ENCODE measurements around the gene CYBB. TPM values are rescaled to one million over a fixed set of nuclear protein-coding genes. Genes with fewer than 3 reads are reported as not detected.

The CYBB gene
- total and polyA plus RNA-seq, 2 donors from 2014 or later, result 3.5 to 43.7 TPM

DNA sequence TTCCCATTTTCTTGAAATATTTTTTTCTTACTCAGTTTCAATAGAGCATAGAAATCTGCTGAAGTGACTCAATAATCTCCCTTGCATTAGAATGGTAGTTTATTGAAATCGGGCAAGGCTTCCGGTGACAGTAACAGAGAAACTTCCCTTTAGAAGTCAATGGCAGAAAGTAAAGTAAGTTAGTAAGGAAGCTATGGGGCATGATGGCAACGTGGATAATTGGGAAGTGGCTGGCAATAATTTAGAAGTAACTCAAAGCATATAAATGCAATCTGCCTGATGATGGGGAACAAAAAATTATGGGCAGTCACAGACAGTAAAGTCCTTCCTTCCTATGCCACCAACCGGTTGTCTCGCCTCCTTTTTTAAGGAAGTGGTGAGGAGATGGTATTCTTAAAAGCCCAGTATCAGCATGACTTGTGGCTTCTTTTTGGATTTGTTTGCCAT lies 7.6 kb downstream of the CYBB start:
- no peak overlapping the region for H3K4me3 ChIP-seq (ENCODE audit: low read length in 3 of 3)
- intact Hi-C loops (cut with DNase I), result no loop called here
- H3K27me3 ChIP-seq (ENCODE audit: control insufficient read depth, insufficient read depth, low read length), result no peaks in the 10 kb centered on the region
- no peaks in the 10 kb centered on the region for H3K4me1 ChIP-seq (ENCODE audit: control insufficient read depth in 2 of 3, insufficient read depth in 2 of 3, low read depth in 1 of 3, low read length in 3 of 3)
- no peaks in the 10 kb centered on the region for H3K36me3 ChIP-seq (ENCODE audit: control insufficient read depth in 2 of 3, insufficient read depth in 3 of 3, low read length in 3 of 3)
- DNase-seq (no peak), FAIRE-seq (no peak)
- TF ChIP-seq CTCF (IDR thresholded peaks at IDR 0.05; ENCODE audit: borderline replicate concordance, extremely low read depth, insufficient read depth), result no peak
- no peaks in the 10 kb centered on the region for H3K9me3 ChIP-seq (ENCODE audit: control insufficient read depth in 2 of 3, insufficient read depth in 1 of 3, low read length in 3 of 3)
- H3K9ac ChIP-seq (ENCODE audit: low read length in 3 of 3), result no peak overlapping the region
- no peak overlapping the region for H3K27ac ChIP-seq (ENCODE audit: low read depth in 2 of 2, low read length in 2 of 2)

DNA sequence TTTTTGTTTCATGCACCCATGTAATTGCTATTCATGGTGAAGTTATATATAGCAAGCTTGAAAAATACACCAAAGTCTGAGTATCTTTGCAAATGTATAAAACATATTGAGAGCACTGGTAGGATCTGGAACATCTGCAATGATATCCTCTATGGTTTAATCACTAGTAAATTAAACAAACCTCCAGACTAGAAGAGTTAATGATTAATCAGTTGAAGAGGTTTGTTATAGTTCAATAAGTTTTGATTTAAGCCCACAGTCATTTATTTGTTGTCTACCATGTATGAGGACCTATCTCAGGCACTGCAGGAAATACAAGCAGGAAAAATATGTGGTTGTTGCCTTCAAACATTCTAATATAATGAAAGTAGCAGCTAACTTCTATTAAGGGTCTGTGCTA lies 16.5 kb downstream of the CYBB start:
- Histone ChIP-seq H3K27ac (ENCODE audit: low read depth in 2 of 2, low read length in 2 of 2) (no peak overlapping the region), H3K36me3 (ENCODE audit: control insufficient read depth in 2 of 3, insufficient read depth in 3 of 3, low read length in 3 of 3) (no peaks in the 10 kb centered on the region), H3K4me1 (ENCODE audit: control insufficient read depth in 2 of 3, insufficient read depth in 2 of 3, low read depth in 1 of 3, low read length in 3 of 3) (no peaks in the 10 kb centered on the region), H3K9ac (ENCODE audit: low read length in 3 of 3) (no peak overlapping the region), H3K27me3 (ENCODE audit: control insufficient read depth, insufficient read depth, low read length) (no peaks in the 10 kb centered on the region), H3K4me3 (ENCODE audit: low read length in 3 of 3) (no peak overlapping the region), H3K9me3 (ENCODE audit: control insufficient read depth in 2 of 3, insufficient read depth in 1 of 3, low read length in 3 of 3) (no peaks in the 10 kb centered on the region)
- DNase-seq, result no peak
- FAIRE-seq, result no peak
- TF ChIP-seq CTCF (IDR thresholded peaks at IDR 0.05; ENCODE audit: borderline replicate concordance, extremely low read depth, insufficient read depth), result no peak
- intact Hi-C loops (cut with DNase I), result no loop called here

- Histone ChIP-seq H3K36me3 (ENCODE audit: control insufficient read depth in 2 of 3, insufficient read depth in 3 of 3, low read length in 3 of 3) (no peaks in the 10 kb centered on the region), H3K27me3 (ENCODE audit: control insufficient read depth, insufficient read depth, low read length) (no peaks in the 10 kb centered on the region), H3K4me3 (ENCODE audit: low read length in 3 of 3) (no peak overlapping the region), H3K27ac (ENCODE audit: low read depth in 2 of 2, low read length in 2 of 2) (no peak overlapping the region), H3K9ac (ENCODE audit: low read length in 3 of 3) (no peak overlapping the region), H3K9me3 (ENCODE audit: control insufficient read depth in 2 of 3, insufficient read depth in 1 of 3, low read length in 3 of 3) (no peaks in the 10 kb centered on the region), H3K4me1 (ENCODE audit: control insufficient read depth in 2 of 3, insufficient read depth in 2 of 3, low read depth in 1 of 3, low read length in 3 of 3) (no peaks in the 10 kb centered on the region)
- DNase-seq, result no peak
- no peak for FAIRE-seq
- intact Hi-C loops (cut with DNase I), result no loop called here
- no peak for TF ChIP-seq CTCF (IDR thresholded peaks at IDR 0.05; ENCODE audit: borderline replicate concordance, extremely low read depth, insufficient read depth)
Observed at GRCh38 chrX:37796805-37797204, 16.9 kb downstream of the CYBB start.

DNA sequence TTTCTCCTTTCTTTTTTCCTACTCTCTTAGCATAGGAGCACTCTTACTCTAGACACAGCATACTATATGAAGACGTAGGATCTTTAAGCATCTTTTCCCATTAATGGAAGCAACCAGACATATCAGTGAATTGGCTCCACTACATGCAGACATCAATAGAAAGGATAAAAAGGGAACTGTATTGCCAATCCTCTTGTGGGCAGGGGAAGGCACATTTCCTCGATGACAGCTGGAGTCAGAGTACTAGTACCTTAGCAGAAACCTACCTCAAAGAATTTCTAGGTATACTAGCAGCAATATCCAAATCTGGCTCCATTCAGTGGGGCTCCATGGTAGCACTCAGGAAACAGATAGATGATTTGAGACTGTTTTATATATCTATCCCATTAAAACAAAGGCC lies 20.1 kb downstream of the CYBB start:
- H3K27me3 ChIP-seq (ENCODE audit: control insufficient read depth, insufficient read depth, low read length), result no peaks in the 10 kb centered on the region
- no peaks in the 10 kb centered on the region for H3K4me1 ChIP-seq (ENCODE audit: control insufficient read depth in 2 of 3, insufficient read depth in 2 of 3, low read depth in 1 of 3, low read length in 3 of 3)
- FAIRE-seq (no peak), DNase-seq (no peak)
- no peak overlapping the region for H3K4me3 ChIP-seq (ENCODE audit: low read length in 3 of 3)
- no peak overlapping the region for H3K9ac ChIP-seq (ENCODE audit: low read length in 3 of 3)
- no peaks in the 10 kb centered on the region for H3K9me3 ChIP-seq (ENCODE audit: control insufficient read depth in 2 of 3, insufficient read depth in 1 of 3, low read length in 3 of 3)
- intact Hi-C loops (cut with DNase I), result no loop called here
- no peak for TF ChIP-seq CTCF (IDR thresholded peaks at IDR 0.05; ENCODE audit: borderline replicate concordance, extremely low read depth, insufficient read depth)
- H3K36me3 ChIP-seq (ENCODE audit: control insufficient read depth in 2 of 3, insufficient read depth in 3 of 3, low read length in 3 of 3), result no peaks in the 10 kb centered on the region
- H3K27ac ChIP-seq (ENCODE audit: low read depth in 2 of 2, low read length in 2 of 2), result no peak overlapping the region

All from kidney (tissue), 14 donors.